ENCODE data around the gene DRAP1. TPM values are rescaled to one million over a fixed set of nuclear protein-coding genes. Genes with fewer than 3 reads are reported as not detected.

Gene DRAP1
- total and polyA plus RNA-seq, 9 of the 15 experiments (the other 6 are each of a cell fraction or from before 2014, with no cell fraction given), result 9.6 to 200 (median 92.9) TPM

DNA sequence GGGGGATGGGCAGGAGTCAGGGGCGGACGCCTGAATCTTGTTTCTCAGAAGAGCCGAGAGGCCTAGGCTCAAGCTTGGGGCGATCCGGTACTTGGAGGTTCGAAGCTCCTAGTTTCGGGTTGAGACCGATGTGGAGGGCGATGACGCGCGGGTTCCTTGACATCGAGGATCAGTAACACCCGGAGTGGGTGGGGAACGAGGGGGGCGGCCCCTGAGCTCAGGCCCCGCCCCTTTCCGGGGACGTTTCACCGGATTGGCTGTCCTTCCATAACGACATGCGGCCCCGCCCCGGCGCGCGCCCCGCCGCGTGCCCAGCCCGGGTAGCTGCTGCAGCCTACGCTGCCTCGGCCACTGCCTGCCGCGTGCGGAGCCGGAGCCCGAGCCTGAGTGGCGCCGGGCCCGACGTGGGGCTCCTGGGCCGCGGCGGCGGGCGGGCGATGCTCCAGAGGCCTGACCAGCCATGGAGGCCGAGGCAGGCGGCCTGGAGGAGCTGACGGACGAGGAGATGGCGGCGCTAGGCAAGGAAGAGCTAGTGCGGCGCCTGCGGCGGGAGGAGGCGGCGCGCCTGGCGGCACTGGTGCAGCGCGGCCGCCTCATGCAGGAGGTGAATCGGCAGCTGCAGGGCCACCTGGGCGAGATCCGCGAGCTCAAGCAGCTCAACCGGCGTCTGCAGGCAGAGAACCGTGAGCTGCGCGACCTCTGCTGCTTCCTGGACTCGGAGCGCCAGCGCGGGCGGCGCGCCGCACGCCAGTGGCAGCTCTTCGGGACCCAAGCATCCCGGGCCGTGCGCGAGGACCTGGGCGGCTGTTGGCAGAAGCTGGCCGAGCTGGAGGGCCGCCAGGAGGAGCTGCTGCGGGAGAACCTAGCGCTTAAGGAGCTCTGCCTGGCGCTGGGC lies 28.7 kb upstream of the DRAP1 start, which contains the start of gene CCDC85B (continued):
- TF ChIP-seq ZNF407 (IDR thresholded peaks at IDR 0.05; ENCODE audit: low read depth) (no peak), TBL1XR1 (IDR thresholded peaks at IDR 0.05; ENCODE audit: low read length in 2 of 2) (no peak; a peak in 1 of 4 replicates), ZNF780A (CRISPR knock-in tag; IDR thresholded peaks at IDR 0.05) (no peak), U2AF2 (optimal IDR thresholded peaks at IDR 0.05; ENCODE audit: low read depth, low read length) (no peak), TRIM25 (IDR thresholded peaks at IDR 0.05; ENCODE audit: borderline replicate concordance) (no peak), MED1 (CRISPR knock-in tag; IDR thresholded peaks at IDR 0.05; ENCODE audit: borderline replicate concordance) (no peak), E2F6 (IDR thresholded peaks at IDR 0.05; ENCODE audit: borderline replicate concordance in 1 of 2, extremely low read depth in 1 of 2, insufficient read depth in 1 of 2, insufficient read length in 1 of 2, low read depth in 1 of 2, low read length in 1 of 2, poor library complexity in 1 of 2, severe bottlenecking in 1 of 2) (peak; percentile 80 to 98), SRSF3 (IDR thresholded peaks at IDR 0.05; ENCODE audit: insufficient read depth, low read length) (no peak), PCBP1 (IDR thresholded peaks at IDR 0.05; ENCODE audit: low read depth, low read length, poor library complexity, severe bottlenecking) (no peak), SNRNP70 (optimal IDR thresholded peaks at IDR 0.05; ENCODE audit: low read depth, low read length) (no peak), SMAD2 (IDR thresholded peaks at IDR 0.05; ENCODE audit: low read depth, low read length) (no peak), HCFC1 (IDR thresholded peaks at IDR 0.05; ENCODE audit: low read depth, low read length) (no peak), BACH1 (tag; IDR thresholded peaks at IDR 0.05) (no peak), KAT8 (IDR thresholded peaks at IDR 0.05; ENCODE audit: low read depth) (no peak)
